HG02884 (cell line): ENCODE results near the gene PDE12.

ENCODE experiments used
- ATAC-seq: cut with Tn5 transposase; IDR thresholded peaks from one replicate; pipeline ENCODE4 v1.9.1; 2021; ENCODE audit warnings: mild to moderate bottlenecking, moderate library complexity; ENCODE audit not compliant: unreplicated experiment

PDE12 gene, protein sequence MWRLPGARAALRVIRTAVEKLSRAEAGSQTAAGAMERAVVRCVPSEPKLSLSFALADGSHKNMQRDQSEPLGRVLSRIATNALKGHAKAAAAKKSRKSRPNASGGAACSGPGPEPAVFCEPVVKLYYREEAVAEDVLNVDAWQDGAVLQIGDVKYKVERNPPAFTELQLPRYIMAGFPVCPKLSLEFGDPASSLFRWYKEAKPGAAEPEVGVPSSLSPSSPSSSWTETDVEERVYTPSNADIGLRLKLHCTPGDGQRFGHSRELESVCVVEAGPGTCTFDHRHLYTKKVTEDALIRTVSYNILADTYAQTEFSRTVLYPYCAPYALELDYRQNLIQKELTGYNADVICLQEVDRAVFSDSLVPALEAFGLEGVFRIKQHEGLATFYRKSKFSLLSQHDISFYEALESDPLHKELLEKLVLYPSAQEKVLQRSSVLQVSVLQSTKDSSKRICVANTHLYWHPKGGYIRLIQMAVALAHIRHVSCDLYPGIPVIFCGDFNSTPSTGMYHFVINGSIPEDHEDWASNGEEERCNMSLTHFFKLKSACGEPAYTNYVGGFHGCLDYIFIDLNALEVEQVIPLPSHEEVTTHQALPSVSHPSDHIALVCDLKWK

DNA sequence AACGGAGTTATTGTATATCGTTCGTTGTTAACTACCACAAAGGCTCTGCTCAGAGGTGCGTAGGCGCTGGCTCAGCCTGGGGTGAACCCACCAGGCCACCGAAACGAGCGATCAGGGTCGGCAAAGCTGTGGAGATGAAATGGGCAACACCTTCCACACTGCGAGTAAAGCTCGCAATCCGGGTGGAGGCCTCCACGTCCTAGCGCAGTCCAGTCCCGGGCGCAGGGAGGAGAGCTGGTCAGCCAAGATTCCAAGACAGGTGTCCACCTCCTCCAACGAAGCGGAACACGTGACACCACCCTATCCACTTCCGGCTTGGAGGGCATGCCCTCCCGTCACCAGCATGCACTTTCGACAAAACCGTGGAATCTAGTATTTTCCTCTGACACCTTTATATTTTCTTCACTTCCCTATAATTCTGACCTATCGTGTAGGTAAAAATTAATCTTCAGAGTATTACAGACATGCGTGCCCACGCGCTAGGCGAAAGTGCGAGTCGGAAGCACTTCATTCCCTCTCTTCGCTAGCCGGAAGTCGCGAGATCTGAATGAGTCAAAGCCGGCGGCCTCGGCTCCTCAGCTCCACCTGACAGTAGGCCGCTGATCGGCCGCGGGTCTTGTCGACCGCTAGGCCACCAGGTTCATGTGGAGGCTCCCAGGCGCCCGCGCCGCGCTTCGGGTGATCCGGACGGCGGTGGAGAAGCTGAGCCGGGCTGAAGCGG, at the start of gene PDE12:
Gene PDE12, plus strand, starts transcription at position 537 of the 721 bp plus-strand sequence. Its CDS starts 106 bp downstream, at position 643.
- peak; percentile 80 for ATAC-seq

DNA sequence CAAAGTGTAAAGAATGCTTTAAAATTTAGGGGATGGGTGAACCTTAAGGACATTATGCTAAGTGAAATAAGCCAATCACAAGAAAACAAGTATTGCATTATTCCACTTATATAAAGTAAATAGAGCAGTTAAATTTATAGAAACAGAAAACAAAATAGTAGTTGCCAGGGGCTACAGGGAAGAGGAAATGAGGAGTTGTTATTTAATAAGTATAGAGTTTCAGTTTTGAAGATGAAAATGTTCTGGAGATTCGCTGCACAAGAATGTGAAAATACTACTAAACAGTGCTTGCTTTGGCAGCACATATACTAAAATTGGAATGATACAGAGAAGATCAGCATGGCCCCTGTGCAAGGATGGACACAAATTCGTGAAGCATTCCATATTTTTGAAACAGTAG, 43.9 kb upstream of the PDE12 start:
- no peak for ATAC-seq

DNA sequence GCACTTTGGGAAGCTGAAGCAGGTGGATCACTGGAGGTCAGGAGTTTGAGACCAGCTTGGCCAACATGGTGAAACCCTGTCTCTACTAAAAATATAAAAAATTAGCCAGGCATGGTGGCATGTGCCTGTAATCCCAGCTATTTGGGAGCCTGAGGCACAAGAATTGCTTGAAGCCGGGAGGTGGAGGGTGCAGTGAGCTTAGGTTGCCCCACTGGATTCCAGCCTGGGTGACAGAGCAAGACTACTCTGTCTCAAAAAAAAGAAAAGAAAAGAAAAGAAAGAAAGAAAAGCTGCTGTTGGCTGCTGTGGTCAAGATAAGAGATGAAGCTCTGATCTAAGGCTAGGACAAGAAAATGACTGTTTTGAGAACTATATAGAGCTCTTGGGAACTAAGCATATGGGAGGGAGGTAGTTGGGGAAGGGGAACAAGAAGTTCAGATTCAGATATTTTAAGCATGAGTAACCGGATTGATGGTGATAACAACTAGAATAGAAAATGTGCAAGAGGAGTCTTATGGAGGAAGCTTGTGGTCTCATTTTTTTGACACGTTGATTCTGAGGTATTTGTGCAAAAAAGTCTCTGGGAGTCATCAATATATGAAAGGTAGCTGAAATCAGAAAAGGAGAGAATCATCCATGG, 37.7 kb upstream of the PDE12 start:
- ATAC-seq = no peak

DNA sequence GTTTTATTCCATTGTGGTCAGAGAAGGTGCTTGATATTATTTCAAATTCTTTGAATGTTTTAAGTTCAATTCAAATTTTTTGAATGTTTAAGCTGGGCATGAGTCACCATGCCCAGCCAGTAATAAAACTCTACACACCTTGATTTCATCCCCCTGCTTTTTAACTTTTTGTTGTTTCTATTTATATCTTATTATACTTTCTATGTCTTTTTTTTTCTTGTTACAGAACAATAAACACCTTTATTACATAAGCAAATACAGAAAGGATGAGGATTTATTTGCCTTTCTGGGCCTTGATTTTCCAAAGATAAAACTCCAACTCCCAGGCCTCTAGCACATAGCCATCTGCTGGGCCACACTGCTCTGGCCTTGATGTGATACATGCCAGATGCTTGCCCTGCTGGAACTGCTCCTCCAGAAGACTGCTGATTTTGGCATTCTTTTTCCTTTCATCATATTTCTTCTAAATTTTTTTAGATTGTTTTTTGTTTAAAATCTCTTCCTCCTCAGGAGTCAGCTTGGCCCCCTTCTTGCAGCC, 25.9 kb upstream of the PDE12 start:
- no peak for ATAC-seq

DNA sequence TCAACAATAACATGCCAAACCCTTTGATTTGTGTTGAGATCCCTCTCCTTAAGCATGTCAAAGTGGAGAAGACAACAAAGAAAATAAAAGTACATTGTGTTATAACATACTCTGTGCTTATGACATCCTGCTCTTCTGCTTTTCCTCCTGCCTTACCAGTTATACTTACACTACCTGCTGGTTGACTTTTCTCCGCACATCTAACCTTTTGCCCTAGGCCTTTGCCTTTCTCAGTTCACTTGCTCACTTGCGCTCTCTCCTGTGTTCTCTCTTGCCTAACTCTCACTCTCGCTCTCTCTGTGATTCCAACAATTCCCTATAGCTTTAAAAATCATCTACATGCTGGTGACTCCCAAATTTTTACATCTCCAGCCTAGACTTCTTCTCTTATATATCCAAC, 17.6 kb upstream of the PDE12 start:
- no peak for ATAC-seq

DNA sequence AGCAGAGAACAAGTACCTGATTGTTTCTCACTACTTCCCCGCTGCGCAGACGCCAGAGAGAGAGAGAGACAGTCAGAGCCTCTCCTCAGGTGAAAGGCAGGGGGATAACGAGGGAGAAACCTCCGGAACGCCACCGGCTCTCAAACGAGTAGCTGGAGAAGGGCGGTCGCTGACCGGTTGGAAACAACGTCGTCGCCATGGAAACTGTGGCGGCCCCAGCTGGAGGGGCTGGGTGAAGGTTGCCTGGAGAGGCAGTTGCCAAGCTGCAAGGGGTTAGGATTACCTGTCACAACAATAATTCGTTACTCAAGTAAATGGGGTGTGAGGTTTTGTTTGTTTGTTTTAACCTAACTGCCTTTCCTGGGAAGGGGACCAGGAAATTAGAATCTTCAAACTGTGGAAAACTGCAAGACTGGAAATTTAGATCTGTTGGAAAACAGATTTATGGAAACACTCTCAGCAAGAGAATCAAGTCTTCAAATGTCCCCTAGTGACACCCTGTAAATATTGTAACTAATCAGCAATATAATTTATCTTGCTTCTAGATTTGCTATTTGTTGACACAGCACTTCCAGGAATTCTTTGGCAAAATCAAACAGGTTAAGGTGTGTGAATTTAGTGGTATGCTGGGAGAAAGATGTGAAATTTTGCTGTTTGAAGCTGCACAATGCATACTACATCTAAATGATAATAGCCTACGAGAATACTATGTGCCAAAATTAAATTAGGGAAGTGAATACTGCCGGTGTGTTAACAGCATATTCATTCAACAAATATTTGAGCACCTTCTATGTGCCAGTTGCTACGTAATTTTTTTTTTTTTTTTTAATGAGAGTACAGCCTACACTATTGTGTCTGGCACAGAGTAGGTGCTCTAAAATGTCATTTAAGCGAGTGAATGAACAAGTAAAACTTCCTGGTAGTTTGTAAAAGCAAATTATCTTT, 11.6 kb upstream of the PDE12 start, which contains the start of gene DNAH12:
Gene DNAH12, minus strand, starts transcription at position 164 of the 945 bp plus-strand sequence. CDS start 1,474 bp downstream, outside the sequence.
- ATAC-seq = no peak

DNA sequence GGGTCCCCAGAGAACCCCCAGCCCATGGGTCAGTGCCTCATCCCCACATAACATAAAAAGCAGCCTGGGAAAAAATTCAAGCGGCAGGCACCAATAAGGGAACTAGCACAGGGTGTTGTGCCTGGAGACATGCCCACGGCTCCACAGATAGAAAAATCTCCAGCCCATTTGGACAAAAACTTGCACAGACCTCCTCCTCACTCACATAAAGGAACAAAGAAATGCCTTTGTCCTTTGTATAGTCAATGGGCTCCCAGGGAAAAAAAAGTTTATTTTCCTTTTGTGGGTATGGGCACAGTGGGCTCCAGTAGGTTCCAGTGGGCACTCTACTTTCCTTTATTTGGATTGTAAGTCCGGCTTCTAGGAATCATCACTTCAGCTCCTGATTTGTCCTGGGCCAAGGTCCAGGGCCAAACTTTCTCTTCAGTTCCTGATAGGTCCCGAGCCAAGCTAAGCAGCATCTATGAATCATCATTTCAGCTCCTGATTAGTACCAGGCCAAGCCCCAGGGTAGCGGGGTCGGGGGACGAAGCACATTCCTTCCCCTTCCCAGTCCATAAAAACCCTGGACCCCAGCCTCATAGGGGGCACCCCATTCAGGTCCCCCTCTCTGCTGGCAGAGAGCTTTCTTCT, 10.3 kb upstream of the PDE12 start:
- no peak for ATAC-seq

DNA sequence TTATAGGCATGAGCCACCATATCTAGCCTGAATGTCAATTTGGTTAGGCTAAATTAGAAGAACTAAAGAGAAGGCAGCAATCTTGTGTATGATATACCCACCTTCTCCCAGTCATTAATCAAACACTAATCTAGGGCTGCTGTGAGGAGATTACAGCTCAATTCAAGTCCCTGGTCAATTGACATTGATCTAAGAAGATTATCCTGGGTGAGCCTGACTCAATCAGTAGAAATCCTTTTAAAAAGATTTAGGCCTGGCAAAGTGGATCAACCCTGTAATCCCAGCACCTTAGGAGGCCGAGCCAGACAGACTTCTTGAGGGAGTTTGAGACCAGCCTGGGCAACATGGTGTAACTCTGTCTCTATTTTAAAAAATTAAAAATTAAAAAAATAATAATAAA, 9.5 kb upstream of the PDE12 start:
- ATAC-seq = no peak

DNA sequence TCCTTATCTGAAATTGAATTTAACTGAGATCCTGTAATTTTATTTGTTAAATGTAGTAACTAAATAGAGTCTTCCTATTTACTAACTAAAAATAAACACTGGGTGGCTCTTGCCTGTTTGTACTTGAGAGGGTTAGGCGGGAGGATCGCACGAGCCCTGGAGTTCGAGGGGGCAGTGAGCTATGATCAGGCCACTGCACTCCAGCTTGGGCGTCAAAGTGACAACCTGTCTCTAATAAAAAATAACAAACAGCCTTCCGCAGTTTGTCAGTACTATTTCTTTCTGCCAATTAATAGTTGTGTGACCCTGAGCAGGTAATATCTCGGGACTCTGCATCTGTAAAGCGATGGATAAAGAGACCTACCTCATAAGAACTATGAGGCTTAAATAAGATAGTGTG, 768 bp upstream of the PDE12 start:
- no peak for ATAC-seq

DNA sequence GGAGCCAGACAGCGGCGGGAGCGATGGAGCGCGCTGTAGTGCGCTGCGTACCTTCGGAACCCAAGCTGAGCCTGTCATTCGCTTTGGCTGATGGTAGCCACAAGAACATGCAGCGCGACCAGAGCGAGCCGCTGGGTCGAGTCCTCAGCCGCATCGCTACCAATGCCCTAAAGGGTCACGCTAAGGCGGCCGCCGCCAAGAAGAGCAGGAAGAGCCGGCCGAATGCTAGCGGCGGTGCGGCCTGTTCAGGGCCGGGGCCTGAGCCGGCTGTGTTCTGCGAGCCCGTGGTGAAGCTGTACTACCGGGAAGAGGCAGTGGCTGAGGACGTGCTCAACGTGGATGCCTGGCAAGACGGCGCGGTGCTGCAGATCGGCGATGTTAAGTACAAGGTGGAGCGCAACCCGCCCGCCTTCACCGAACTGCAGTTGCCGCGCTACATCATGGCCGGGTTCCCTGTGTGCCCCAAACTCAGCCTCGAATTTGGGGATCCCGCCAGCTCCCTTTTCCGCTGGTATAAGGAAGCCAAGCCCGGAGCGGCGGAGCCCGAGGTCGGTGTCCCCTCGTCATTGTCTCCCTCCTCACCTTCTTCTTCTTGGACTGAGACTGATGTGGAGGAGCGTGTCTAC, 498 bp downstream of the PDE12 start:
- ATAC-seq = peak; percentile 19

DNA sequence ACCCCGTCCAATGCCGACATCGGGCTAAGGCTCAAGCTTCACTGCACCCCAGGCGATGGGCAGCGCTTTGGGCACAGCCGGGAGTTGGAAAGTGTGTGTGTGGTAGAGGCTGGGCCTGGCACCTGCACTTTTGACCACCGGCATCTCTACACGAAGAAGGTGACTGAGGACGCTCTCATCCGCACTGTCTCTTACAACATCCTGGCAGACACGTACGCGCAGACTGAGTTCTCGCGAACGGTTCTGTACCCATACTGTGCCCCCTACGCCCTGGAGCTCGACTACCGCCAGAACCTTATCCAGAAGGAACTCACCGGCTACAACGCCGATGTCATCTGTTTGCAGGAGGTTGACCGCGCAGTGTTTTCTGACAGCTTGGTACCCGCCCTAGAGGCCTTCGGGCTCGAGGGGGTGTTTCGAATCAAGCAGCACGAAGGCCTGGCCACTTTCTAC, 1.0 kb downstream of the PDE12 start:
- no peak for ATAC-seq

DNA sequence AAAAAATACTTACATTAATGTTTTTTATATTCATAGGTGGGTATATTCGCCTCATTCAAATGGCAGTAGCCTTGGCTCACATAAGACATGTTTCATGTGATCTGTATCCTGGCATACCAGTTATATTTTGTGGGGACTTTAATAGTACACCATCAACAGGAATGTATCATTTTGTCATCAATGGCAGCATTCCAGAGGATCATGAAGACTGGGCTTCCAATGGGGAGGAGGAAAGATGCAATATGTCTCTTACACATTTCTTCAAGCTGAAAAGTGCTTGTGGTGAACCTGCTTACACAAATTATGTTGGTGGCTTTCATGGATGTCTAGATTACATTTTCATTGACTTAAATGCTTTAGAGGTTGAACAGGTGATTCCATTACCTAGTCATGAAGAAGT, 3.5 kb downstream of the PDE12 start:
- ATAC-seq = no peak

DNA sequence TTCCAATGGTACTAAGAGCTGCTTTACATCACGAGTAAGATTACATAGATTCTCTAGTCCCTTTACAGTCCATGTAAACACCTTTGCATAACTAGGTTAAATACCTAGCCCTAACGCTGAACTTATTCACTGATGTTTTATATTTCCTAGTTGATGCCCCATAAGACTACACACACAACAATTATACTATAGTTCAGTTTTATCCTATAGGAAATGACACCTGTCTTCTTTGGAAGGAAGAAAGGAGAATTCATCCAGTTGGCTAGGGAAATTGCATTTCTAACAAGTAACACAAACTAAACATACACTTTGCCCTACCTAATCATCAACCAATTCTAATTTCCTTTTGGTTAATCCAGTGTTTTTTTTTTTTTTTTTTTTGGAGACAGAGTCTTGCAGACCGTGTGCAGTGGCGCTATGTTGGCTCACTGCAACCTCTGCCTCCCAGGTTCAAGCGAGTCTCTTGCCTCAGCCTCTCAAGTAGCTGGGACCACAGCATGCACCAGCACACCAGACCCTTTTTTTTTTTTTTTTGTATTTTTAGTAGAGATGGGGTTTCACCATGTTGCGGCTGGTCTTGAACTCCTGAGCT, 13.9 kb downstream of the PDE12 start:
- ATAC-seq = no peak

DNA sequence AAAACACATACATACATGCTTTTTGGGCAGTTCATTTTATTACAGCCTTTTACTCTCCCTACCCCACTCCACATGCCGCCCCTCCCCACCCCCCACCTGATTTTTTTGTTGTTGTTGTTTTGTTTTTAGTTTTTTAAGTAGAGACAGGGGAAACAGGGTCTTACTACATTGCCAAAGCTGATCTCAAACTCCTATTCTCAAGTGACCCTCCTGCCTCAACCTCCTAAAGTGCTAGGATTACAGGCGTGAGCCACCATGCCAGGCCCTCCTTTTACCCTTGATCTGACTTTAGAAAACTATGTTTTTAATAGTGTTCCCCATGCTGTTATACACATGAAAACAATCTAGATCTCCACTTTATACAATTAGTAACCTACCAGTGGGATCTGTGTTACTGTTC, 14.8 kb downstream of the PDE12 start:
- no peak for ATAC-seq

DNA sequence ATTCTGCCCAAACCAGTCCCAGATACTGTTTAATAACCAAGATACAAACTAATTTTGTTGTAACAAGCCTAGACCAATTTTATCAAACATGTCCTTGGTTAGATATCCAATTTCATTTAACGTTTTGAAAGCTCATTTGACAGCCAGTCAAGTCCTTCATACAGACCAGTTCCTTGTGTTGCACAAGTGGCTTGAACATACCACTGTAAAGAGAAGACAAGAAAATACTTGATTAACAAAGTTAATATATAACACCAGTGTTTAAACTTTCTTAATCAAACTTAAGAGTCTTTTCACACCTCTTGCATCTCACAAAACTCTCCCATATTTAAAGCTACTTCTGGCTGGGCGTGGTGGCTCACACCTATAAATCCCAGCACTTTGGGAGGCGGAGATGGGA, 16.0 kb downstream of the PDE12 start:
- ATAC-seq = no peak

DNA sequence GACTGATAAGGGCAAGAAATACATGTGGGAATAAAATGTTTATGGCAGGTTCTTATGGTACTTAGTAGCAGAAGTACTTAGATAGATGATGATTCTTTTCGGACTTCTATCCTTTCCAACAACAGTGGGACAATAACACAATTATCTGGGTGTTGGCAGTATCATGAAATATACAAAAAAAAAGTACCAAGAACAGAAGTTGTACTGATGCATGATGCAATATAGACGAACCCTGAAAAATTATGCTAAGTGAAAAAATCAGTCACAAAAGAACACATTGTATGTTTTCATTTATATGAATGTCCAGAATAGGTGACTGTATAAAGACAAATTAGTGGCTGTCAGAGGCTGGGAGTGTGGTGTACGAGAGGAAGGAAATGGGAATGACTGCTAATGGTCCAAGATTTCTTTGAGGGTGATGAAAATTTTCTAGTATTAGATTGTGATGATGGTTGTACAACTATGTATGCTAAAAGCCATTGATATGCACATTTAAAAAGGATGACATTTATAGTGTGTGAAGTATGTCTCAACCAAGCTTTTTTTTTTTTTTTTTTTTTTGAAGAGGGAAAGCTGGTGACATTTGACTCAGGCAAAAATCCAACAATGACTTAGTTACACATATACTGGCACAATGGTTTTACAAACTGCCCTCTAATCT, 20.0 kb downstream of the PDE12 start:
- no peak for ATAC-seq

DNA sequence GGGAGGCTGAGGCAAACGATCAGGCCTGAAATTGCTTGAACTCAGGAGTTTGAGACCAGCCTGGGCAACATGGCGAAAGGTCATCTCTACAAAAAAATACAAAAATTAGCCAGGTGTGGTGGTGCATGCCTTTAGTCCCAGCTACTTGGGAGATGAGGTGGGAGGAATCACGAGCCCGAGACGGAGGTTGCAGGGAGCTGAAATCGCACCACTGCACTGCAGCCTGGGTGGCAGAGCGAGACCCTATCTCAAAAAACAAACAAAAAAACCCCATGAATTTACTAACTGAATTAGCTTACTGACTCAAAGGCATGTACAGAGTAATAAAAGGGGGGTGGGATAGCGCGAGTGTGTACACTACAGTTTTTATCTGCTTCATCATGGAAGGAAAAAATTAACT, 21.7 kb downstream of the PDE12 start:
- no peak for ATAC-seq
